ENCODE measurements around the gene AQP6.

The AQP6 gene

DNA sequence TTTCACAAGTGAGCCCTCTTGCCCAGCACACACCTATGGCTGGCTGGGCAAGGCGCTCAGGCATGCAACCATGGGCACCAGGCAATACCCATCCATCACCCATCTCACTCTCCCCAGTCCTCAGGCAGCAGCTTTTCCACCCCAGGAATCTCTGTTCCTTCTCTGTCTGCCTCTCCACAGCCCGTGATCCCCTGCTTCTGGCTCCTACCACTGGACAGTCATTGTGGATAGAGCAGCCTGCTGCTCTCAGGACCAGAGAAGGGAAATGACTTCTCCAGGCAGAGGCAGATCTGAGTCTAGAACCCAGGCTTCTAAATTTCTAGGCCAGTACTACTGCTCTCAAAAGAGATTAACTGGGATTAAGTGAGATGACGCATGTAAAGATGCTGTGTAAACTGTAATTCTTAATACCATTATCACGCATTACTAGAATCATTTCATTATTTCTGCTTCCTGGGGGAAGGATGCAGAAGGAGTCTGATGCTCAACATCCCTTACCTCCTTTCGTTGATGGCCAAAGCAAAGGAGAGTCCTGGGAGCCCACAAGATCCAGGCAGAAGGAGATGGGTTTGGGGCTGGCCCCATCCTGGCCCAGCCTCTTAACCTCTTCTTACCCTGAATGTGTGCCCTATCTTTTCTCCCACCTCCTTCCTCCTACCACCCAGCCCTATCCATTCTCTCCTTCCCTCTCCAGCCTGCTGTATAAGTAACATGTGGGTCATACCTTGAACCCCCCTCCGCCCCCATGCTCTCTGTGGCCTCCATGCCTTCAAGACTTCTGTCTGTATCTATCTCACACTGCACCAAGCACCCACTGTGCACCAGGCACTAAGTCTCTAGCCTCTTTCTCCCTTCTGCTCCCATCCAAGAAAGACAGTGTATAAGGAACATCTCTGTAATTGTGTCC lies 15.8 kb upstream of the AQP6 start:
- DNase-seq, result no peak

DNA sequence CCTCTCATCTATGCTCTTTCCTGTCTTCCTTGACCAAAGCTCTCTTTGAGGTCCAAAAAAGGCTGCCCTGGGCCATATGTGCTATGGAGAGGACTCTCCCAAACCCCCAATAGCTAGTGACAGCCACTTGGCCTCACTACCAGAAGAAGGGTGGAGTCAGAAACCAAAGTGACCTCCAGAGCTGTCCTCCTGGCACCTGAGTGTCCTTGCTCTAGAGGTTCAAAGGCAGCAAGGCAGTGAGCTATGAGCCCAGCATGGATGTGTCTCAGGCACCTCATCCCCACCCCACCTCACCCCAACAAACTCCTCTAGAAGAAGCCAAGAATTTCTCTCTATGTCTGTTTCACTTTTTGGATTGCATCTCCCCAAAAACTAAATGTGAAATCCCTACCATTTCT lies 15.2 kb upstream of the AQP6 start:
- no peak for DNase-seq

DNA sequence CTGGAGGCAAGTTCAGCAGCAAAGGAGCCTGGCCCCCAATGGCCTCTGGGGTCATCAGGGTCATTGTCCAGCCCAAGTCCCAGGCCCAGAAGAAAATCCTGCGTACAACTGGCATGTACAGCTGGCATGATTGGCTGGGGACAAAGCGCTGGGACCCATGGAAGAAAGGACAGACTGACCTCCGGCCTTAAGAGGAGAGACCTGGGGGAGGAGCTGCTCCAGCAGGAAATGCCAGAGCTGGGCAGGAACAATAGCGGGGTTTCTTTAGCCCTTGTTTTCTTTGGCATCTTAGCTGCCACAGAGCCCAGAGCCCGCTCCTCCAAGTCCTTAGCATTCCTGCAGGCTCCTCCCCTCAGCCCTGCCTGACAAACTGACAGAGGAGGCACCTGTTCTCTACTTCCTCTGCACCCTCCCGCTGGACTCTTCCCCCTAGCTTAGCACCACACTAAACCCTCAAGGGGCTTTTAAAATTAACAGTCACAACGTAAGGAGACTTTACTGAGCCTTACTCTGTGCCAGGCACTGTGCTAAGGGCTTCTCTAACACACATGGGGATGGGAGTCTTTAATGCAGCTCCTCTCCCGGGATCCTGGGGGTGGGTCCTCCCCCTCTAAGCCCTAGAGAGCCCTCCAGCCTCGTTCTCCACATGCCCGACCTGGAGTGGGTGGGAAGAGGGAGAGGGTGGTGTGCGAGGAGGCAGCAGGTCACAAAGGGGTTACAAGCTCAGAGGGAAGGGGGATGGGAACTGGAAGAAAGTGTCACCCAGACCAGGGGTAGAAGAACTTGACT lies 12.9 kb upstream of the AQP6 start:
- no peak for DNase-seq

DNA sequence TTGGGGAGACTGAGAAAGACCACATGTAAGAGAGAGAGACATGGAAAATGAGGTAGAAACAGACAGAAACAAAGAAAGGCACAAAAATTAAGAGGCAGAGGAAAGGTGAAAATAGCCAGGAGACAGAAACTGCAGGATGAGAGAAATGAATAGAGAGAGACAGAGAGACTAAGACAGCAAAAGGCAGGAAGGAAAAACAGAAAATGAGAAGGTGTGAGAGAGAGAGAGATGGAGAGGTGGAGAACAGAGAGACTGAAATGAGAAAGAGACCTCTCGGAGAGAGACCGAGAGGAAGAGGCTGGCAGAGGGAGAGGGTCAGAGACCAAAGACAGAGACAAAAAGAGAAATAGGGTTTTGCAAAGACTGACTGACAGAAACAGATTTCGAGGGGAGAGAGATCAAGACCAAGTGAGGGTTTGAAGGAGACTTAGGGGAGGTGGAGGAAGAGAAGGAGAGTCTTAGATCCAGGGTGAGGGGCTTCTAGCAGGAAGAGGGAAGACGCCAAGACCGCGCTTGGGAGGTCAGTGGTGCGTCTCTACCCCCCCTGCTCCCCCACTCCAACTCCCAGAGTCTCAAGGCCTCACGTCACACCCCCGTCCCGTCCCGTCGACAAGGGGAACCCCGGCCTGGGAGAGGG lies 12.2 kb upstream of the AQP6 start:
- no peak for DNase-seq

- DNase-seq, result no peak
Observed at GRCh38 chr12:49961111-49961922, 11.4 kb upstream of the AQP6 start, which contains the start of gene AQP5. TSS of gene AQP5 (plus strand) at chr12:49961872. CDS start at chr12:49962018, 146 bp downstream.

GRCh38 chr12:49961993-49962764 lies 10.6 kb upstream of the AQP6 start:
- no peak for DNase-seq

- DNase-seq, result no peak
Observed at GRCh38 chr12:49962861-49963765, 9.6 kb upstream of the AQP6 start.

GRCh38 chr12:49963976-49964815 lies 8.6 kb upstream of the AQP6 start:
- DNase-seq, result no peak

DNA sequence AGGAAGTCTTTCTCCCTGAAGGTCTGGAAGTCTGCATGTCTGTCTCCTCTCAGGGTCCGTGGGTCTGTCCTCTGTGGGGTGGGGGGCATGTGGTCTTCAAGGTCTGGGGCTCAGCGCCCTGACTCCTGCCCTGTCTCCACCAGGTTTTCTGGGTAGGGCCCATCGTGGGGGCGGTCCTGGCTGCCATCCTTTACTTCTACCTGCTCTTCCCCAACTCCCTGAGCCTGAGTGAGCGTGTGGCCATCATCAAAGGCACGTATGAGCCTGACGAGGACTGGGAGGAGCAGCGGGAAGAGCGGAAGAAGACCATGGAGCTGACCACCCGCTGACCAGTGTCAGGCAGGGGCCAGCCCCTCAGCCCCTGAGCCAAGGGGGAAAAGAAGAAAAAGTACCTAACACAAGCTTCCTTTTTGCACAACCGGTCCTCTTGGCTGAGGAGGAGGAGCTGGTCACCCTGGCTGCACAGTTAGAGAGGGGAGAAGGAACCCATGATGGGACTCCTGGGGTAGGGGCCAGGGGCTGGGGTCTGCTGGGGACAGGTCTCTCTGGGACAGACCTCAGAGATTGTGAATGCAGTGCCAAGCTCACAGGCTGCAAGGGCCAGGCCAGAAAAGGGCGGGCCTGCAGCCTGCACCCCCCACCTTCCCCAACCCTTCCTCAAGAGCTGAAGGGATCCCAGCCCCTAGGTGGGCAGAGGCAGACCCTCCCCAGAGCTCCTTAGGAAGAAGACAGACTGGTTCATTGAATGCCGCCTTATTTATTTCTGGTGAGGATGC lies 7.7 kb upstream of the AQP6 start:
- DNase-seq, result no peak

DNA sequence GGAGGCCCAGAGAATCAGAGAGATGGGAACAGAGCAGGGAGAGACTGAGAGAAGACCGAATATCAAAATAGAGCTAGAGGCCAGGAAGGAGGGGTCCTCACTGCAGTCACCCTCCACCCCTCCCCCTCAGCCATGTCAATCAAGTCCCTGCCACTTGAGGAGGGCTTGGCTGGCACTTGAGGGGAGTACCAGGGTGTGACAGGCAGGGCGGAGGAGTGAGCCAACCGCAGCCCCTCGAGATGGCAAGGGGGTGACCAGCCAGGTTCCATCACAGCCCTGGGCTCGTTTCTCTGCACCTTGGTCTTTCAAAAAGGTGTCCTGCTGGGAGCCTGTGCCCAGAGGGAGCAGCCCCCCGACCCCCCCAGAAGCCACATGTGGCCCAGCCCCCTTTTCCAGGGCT lies 6.9 kb upstream of the AQP6 start:
- DNase-seq, result no peak

DNA sequence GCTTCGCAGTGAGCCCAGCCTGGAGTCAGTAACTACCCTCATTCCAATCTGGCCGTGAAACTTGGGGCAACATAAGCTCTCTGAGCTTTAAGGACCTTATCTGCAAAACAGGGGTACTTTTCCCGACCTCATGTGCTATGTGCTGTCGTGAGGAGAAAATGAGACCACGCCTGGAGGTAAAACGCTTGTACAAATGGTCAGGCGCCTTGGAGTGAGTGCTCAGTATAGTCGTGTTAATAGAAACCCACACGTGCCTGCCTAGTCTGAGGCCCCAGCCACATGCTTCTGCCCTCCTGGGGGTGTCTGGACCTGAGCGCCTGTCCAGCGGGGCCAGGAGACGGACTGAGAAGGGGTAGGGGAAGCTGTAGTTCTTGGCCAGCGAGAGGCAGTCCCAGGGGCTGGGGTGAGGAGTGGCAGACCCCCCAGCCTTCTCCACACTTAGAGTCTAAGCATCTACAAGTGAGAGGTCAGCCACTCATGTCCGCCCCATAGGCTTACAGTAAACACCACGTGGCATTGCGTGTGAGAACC lies 6.2 kb upstream of the AQP6 start:
- DNase-seq, result no peak

DNA sequence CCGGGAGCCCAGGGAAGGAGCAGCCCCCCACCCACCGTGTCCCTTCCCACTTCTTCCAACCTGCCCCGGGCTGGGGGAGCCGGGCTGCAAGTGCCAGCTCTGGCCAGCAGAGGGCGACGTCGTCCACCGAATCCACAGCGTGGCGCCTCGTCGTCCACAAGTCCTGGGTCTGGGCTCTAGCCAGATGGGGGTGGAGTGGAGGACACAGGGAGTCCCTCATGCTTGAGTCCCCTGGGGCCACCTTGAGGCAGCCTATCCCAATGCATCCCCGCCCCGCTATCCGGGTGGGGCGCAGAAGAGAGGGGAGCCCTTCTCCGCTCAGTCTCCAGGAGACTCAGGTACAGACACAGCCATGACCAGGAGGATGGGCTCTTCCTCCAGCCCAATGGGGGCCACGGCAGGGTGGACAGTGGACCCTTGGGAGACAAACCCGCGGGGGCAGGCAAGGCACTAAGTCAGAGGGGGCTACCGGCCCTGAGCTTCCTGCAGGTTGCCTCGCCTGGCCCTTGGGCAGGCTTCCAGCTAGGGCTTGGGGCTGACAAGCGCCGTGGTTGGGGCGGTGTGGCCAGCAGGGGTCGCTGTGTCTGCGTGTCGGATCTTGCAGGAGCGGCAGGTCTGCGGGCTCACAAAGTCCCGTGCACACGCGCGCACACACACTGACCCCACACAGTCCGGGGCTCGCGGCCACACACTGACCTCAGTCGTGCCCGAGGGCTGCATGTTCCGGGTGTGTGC lies 5.5 kb upstream of the AQP6 start:
- peak; percentile 86 to 88 for DNase-seq

GRCh38 chr12:49967777-49968250 lies 4.9 kb upstream of the AQP6 start:
- no peak for DNase-seq

DNA sequence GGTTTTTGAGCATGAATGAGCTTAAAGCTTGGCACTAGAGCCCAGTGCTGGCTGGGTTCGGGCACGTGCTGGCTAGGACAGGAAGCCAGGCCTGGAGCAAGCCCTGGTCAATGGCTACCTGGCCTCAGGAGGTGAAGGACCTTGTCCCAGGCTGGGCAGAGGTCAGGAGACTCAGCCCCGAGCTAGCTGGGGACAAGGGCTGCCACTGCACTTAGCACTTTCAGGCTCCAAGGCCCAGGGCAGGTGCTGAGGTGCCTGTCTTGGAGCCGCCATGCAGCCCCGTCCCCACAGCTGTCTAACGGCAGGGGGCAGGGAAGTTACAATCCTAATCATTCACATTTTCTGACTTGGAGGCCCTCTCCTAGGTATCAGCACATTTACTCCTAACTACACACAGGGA lies 4.3 kb upstream of the AQP6 start:
- DNase-seq, result no peak

DNA sequence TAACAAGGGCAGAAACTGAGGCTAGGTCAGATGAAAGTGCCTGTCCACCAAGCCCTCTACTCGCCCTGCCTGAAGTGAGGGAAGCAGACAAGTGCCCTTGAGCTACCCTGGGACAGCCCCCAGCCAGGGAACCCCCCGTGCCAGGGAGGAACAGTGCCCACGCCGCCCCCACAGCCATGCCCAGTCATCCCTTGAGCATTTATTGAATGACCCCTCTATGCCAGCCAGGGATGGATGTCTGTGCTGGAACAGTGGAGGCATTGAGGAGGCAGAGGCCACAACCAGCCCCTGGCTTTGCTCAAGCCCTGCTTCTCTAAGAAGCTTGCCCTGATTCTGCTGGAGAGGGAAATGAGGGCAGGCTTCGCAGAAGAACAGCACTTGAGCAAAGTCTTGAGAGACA lies 3.7 kb upstream of the AQP6 start:
- no peak for DNase-seq

DNA sequence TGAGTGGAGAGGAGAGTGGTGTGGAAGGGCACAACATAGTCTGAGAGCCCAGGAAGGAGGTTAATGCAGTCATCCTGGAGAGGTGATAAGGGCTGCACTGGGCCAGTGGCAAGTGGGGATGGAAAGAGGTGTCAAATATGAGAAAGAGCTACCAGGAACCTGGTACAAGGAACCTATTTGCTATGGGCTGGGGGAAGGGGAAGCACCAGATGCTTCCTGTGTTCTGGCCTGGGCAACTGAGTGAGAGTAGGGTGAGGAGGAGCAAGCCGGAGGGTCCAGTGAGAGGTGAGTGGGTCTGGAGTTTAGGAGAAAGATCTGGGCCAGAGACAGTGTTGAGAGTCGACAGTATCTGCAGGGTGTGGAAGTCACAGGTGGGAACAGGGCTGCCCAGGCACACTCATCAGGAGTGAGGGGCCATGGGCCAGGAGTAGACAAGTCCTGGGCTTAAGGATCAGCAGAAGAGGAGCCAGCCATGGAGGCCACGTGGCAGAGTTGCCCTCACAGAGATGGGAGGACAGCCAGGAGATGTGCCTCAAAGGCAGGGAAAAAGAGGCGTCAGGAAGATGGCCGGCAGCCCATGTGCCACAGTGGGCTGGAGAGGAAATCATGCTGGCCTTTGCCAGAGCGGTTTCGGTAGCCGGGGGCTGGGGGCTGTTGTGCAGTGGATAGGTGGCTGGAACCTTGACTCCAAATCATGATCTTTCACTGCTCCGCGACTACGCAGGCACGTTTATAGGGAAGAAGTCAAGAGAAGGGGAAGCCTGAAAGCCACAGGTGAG lies 2.9 kb upstream of the AQP6 start:
- DNase-seq, result no peak

DNA sequence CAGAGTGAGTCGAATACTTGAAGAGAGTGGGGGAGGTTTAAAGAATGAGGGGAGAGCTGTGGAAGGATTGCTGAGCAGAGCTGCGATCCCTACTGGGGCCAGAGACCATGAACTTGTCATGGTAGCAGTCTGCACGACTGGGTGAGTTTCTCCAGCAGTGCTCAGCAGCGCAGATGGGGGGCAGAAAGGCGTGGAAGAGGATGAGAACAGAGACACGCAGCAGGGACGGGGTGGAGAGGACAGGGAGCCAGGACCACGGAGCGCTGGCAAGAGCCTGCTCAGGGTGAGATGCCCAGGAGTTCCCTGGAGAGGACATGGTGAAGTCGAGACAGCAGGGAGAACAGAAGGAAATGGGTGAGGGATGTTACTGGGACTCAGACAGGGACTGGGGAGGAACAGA lies 2.1 kb upstream of the AQP6 start:
- no peak for DNase-seq
